Osteoblast (primary cell): ENCODE results near the gene SFRP5. TPM values are rescaled to one million over a fixed set of nuclear protein-coding genes. Genes with fewer than 3 reads are reported as not detected.

Source experiments
- DNase-seq: peaks from one replicate; pipeline ENCODE4 v3.0.0; 2011; ENCODE audit warnings: low spot score, mixed read lengths; ENCODE audit not compliant: insufficient read length; ENCODE audit errors: missing footprints
- H2AFZ ChIP-seq: 2 replicates; pipeline ENCODE4 v1.6.0; 2011; ENCODE audit warnings: mild to moderate bottlenecking, low read length
- H3K27ac ChIP-seq: 2 replicates; pipeline ENCODE4 v1.5.1; 2011; ENCODE audit warnings: mild to moderate bottlenecking, low read depth, low read length, moderate library complexity
- H3K27me3 ChIP-seq: 2 replicates; pipeline ENCODE4 v1.6.0; 2012; ENCODE audit warnings: mild to moderate bottlenecking, control low read depth, inconsistent platforms, low read length, moderate library complexity; ENCODE audit not compliant: insufficient read depth
- H3K36me3 ChIP-seq: 2 replicates; pipeline ENCODE4 v1.5.1; 2011; ENCODE audit warnings: mild to moderate bottlenecking, low read length, control low read depth, moderate library complexity; ENCODE audit not compliant: insufficient read depth
- H3K4me1 ChIP-seq: 2 replicates; pipeline ENCODE4 v1.5.1; 2011; ENCODE audit warnings: mild to moderate bottlenecking, low read length, control low read depth, moderate library complexity; ENCODE audit not compliant: insufficient read depth
- H3K4me2 ChIP-seq: 2 replicates; pipeline ENCODE4 v1.6.0; 2011; ENCODE audit warnings: mild to moderate bottlenecking, low read length; ENCODE audit not compliant: insufficient read depth
- H3K4me3 ChIP-seq: fragments of 200-600 bp; sonication (generic); 3 replicates; pipeline ENCODE4 v1.5.1; 2012; ENCODE audit warnings: mild to moderate bottlenecking, low read length, inconsistent platforms; ENCODE audit not compliant: insufficient read depth
- H3K79me2 ChIP-seq: 2 replicates; pipeline ENCODE4 v1.6.0; 2012; ENCODE audit warnings: mild to moderate bottlenecking, low read length, control low read depth, inconsistent platforms; ENCODE audit not compliant: insufficient read depth
- H3K9me3 ChIP-seq: 2 replicates; pipeline ENCODE4 v1.5.1; 2011; ENCODE audit warnings: low read depth, low read length, control low read depth
- H4K20me1 ChIP-seq: 2 replicates; pipeline ENCODE4 v1.6.0; 2012; ENCODE audit warnings: mild to moderate bottlenecking, low read length, control low read depth; ENCODE audit not compliant: insufficient read depth
- total RNA-seq: library from RNA; depleted of rRNA; stranded (reverse); fragments of >200 nt; gene quantifications from 2 replicates; pipeline ENCODE4 v1.2.3, GENCODE V29; 2012
- TF ChIP-seq, protein P1 (sequence below): IDR thresholded peaks from 2 replicates; pipeline ENCODE4 v1.5.1; 2011; ENCODE audit warnings: mild to moderate bottlenecking, low read depth, low read length, moderate library complexity; ENCODE audit errors: extremely low read depth

SFRP5 gene
- total RNA-seq, 1 donor, result not detected

GRCh38 chr10:97736403-97736901, 35.3 kb downstream of the SFRP5 start:
- TF ChIP-seq, protein P1, sequence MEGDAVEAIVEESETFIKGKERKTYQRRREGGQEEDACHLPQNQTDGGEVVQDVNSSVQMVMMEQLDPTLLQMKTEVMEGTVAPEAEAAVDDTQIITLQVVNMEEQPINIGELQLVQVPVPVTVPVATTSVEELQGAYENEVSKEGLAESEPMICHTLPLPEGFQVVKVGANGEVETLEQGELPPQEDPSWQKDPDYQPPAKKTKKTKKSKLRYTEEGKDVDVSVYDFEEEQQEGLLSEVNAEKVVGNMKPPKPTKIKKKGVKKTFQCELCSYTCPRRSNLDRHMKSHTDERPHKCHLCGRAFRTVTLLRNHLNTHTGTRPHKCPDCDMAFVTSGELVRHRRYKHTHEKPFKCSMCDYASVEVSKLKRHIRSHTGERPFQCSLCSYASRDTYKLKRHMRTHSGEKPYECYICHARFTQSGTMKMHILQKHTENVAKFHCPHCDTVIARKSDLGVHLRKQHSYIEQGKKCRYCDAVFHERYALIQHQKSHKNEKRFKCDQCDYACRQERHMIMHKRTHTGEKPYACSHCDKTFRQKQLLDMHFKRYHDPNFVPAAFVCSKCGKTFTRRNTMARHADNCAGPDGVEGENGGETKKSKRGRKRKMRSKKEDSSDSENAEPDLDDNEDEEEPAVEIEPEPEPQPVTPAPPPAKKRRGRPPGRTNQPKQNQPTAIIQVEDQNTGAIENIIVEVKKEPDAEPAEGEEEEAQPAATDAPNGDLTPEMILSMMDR, result no peak
- Histone ChIP-seq H3K27me3 (no peaks in the 10 kb centered on the region), H3K4me2 (peak overlapping the region; percentile 98), H3K36me3 (peaks cover 22% of the 10 kb centered on the region), H4K20me1 (peaks cover 20% of the 10 kb centered on the region), H2AFZ (peak overlapping the region; percentile 98), H3K79me2 (peaks cover 41% of the 10 kb centered on the region), H3K4me1 (peaks cover 17% of the 10 kb centered on the region), H3K4me3 (peak overlapping the region; percentile 99), H3K9me3 (no peaks in the 10 kb centered on the region), H3K27ac (peak overlapping the region; percentile 12)
- peak; percentile 23 for DNase-seq

- no peak overlapping the region for H3K27ac ChIP-seq
- TF ChIP-seq, protein P1, result no peak
These were observed 37.8 kb downstream of the SFRP5 start for GRCh38 chr10:97734021-97734420.

DNA sequence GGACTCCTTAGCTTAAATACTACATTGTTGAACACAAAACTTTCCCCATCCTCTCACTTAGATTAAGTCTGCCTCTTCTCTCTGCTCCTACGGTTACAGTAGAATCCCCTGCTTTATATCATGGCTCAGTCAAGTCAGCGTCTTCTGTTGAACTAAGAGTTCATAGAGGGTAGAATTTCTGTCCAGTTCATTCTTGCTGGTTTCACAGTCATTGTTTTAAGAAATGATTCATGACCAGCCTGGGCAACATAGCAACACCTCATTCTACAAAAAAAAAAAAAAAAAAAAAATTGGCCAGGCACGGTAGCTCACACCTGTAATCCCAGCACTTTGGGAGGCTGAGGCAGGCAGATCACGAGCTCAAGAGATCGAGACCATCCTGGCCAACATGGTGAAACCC, 38.5 kb downstream of the SFRP5 start:
- Histone ChIP-seq H3K79me2 (peaks cover 12% of the 10 kb centered on the region), H4K20me1 (peaks cover 9% of the 10 kb centered on the region)
- TF ChIP-seq, protein P1, result no peak

More at GRCh38 chr10:97734021-97734420, 37.8 kb downstream of the SFRP5 start:
- DNase-seq, result peak; percentile 61
- H3K79me2 ChIP-seq, result peaks cover 19% of the 10 kb centered on the region
- peaks cover 8% of the 10 kb centered on the region for H3K36me3 ChIP-seq
- H3K9me3 ChIP-seq, result no peaks in the 10 kb centered on the region
- H3K4me2 ChIP-seq, result no peak overlapping the region
- no peak overlapping the region for H3K4me3 ChIP-seq
- no peaks in the 10 kb centered on the region for H3K27me3 ChIP-seq
- H4K20me1 ChIP-seq, result peaks cover 15% of the 10 kb centered on the region
- peaks cover 17% of the 10 kb centered on the region for H3K4me1 ChIP-seq
- no peak overlapping the region for H2AFZ ChIP-seq

DNA sequence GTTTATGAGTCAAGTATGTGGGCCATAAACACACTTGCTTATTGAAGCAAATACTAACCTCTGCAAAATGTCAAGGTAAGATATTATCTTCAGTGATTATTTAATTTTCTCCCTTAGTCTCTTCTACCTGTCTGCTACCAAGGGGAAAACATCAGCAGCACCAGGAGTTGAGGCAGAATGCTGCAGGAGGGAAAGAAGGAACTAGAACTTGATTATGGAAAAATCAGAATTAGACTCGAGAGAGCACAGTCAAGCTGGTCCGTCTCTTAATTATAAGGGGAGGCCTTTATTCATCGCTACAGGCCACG, 39.8 kb downstream of the SFRP5 start:
- no peaks in the 10 kb centered on the region for H3K79me2 ChIP-seq
- no peaks in the 10 kb centered on the region for H3K9me3 ChIP-seq
- H2AFZ ChIP-seq, result no peak overlapping the region

More for the DNA sequence above, 38.5 kb downstream of the SFRP5 start:
- Histone ChIP-seq H3K36me3 (peaks cover 1% of the 10 kb centered on the region), H3K9me3 (no peaks in the 10 kb centered on the region), H2AFZ (no peak overlapping the region), H3K4me3 (no peak overlapping the region), H3K27ac (no peak overlapping the region), H3K4me1 (peaks cover 13% of the 10 kb centered on the region), H3K4me2 (no peak overlapping the region), H3K27me3 (no peaks in the 10 kb centered on the region)
- DNase-seq, result no peak

More for the DNA sequence above, 39.8 kb downstream of the SFRP5 start:
- Histone ChIP-seq H3K4me2 (no peak overlapping the region), H3K36me3 (no peaks in the 10 kb centered on the region), H4K20me1 (no peaks in the 10 kb centered on the region), H3K27me3 (no peaks in the 10 kb centered on the region), H3K4me1 (peaks cover 5% of the 10 kb centered on the region), H3K27ac (no peak overlapping the region), H3K4me3 (no peak overlapping the region)
- TF ChIP-seq, protein P1, result no peak
- DNase-seq, result no peak
